Gastroesophageal sphincter (tissue), 3 donors: Measurements from ENCODE around the gene ARHGAP8.

Experiments
- EP300 ChIP-seq: sonication (generic); formaldehyde crosslinking; IDR thresholded peaks from one replicate; pipeline ENCODE4 v1.6.1; 2017; ENCODE audit warnings: antibody characterized with exemption, mild to moderate bottlenecking
- POLR2A ChIP-seq, 2 donors: fragments of 450-650 bp; IDR thresholded peaks; one replicate each; pipeline ENCODE4 v1.6.1; 2017; ENCODE audit warnings: antibody characterized with exemption in 2 of 2, mild to moderate bottlenecking in 2 of 2, moderate library complexity in 1 of 2
- POLR2AphosphoS5 ChIP-seq: sonication (generic); formaldehyde crosslinking; IDR thresholded peaks from one replicate; pipeline ENCODE4 v1.6.1; 2017; ENCODE audit warnings: antibody characterized with exemption
- TF ChIP-seq, protein P1 (sequence below), 4 experiments: fragments of 200-600 bp in 2 of 4; fragments of 450-650 bp in 2 of 4; sonication (generic) in 1 of 4; IDR thresholded peaks; one replicate each; pipeline ENCODE4 v1.5.1; 2017 to 2019; ENCODE audit warnings: antibody characterized with exemption in 4 of 4, mild to moderate bottlenecking in 2 of 4, moderate library complexity in 2 of 4

DNA sequence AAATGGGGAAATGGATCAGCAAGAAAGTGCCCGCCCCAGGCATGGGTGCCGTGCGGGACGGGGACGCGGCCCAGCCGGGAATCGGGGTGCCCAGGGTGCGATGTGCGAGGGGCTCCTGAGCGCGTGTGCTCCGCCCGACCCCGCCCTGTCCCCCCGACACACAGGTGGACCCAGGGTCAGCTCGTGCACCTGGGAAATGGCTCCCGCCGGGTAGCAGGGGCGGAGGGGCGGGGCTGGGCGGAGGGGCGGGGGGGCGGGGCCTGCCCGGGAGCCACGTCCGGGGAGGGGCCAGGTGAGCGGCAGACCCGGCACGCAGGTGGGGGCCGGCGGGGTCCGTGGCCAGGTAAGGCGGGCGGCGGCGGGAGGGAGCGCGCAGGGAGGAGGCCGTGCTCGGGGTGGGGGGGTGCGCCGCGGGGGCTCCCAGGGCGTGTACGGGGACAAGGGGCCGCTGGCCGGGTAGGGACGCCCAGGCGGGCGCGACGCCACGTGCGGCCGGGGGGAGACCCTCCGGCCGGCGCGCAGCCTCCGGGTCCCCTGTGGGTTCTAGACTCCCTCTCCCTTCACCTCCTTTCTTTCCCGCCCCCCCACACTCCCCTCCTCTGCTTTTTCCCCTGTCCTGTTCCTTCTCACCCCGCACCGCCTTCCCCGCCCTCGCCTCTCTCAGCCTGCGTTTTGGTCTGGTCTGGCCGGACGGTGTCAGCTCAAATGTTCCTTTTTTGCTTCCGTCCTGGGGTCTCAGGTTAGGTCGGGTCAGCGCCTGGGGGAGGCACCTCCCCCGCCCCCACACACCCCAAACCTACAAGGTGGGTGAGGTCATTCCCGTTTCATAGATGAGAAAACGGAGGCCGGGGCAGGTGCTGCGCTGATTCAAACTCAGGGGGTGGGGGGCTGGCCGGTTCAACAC lies at the start of gene ARHGAP8:
- TF ChIP-seq, protein P1, sequence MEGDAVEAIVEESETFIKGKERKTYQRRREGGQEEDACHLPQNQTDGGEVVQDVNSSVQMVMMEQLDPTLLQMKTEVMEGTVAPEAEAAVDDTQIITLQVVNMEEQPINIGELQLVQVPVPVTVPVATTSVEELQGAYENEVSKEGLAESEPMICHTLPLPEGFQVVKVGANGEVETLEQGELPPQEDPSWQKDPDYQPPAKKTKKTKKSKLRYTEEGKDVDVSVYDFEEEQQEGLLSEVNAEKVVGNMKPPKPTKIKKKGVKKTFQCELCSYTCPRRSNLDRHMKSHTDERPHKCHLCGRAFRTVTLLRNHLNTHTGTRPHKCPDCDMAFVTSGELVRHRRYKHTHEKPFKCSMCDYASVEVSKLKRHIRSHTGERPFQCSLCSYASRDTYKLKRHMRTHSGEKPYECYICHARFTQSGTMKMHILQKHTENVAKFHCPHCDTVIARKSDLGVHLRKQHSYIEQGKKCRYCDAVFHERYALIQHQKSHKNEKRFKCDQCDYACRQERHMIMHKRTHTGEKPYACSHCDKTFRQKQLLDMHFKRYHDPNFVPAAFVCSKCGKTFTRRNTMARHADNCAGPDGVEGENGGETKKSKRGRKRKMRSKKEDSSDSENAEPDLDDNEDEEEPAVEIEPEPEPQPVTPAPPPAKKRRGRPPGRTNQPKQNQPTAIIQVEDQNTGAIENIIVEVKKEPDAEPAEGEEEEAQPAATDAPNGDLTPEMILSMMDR (IDR thresholded peaks at IDR 0.05): no peak
- no peak for TF ChIP-seq POLR2A (IDR thresholded peaks at IDR 0.05)
- no peak for TF ChIP-seq POLR2AphosphoS5
- TF ChIP-seq EP300: no peak
